ENCODE data around the gene STMND1.

Gene STMND1

DNA sequence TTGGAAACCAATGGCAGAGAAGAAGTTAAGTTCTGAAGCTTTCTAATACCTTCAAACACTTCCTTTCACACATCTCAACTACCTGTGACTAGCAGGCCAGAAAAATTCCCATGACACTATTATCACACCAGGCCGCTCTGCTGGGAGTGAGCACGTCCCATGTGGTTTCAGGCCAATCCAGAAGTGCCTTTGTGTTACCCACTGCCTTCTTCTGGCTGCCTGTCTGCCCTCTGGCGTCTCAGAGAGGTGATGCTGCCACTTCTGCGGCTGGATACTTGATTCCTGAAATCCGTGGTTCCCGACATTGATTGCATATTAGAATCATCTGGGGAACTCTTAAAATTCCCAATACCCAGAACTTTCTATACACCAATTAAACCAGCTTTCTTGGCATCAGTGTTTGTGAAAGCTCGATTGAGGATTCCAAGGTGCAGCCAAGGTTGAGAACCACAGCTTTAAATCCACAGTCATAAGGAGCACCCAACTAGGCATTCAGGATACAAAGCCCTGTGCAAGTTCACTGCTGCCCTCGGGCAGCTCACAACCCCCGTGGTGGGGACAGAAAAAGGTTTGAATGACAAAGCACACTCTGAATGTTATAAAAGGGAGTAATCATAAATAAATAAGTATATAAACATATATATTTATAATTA is 65.6 kb downstream of the STMND1 start:
- no peak for DNase-seq

DNA sequence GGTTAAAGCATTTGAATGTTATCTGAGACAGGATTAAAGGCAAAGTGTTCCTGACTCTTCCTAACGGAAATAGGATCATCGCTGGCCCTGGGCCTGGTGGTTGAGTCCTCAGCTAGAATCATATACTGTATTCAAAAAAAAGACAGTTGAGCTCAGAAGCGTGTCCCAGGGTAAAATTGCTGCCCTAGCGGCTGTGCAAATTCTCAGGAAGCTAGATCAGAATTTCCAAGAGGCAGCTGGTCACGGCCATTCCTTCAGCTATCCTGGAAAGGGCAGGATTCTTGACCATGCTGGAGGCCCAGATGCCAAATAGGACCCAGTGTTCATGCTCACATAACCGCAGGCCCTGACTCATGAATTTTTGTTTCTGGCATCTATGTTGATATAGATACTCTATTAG is 67.4 kb downstream of the STMND1 start:
- peak; percentile 68 for DNase-seq

DNA sequence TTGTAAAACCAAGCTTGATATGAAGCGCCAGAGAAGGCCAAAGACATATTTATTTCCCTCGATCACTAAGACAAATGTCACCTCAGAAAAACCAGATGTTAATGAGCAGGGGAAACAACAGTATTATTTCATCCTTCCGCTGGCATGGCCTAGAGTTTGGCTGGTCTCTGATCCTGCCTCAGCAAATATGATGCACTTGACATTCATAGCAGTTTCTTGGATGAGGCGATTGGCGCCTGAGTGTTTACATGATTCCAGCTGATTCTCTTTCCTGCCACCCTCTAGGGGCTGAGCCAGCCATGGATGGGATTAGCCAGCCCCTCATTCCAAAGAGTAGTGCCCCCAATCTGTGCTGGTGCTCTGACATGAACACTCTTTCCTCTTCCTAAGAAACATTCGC is 67.9 kb downstream of the STMND1 start:
- no peak for DNase-seq

DNA sequence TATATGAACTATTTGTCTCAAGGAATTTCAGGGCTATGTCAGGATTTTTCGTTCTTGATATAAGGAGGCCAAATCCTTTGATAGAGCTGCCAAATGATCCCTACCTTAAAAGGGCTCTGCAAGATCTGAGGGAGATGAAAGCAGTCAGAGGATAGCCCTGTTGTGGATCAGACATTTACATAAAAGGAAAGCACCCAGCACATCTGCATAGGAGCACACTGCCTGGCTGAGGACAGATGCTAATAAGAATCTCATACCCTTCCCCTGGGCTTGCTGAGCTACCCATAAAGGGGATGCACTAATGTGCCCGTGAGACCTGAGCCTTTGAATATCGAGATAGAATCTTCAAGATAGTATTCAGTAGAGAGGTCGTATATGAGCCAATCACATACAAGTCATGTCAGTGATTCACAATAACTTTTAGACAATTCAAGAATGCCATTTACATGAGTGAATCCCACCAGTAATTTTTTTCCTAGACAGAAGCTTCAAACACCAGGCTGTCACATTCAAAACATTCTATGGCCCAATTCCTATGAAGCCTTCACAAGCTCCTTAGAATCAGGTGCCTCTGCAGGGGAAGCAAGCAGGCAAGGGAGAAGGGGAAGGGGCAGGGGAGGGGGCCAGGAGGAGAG is 71.1 kb downstream of the STMND1 start:
- no peak for DNase-seq

DNA sequence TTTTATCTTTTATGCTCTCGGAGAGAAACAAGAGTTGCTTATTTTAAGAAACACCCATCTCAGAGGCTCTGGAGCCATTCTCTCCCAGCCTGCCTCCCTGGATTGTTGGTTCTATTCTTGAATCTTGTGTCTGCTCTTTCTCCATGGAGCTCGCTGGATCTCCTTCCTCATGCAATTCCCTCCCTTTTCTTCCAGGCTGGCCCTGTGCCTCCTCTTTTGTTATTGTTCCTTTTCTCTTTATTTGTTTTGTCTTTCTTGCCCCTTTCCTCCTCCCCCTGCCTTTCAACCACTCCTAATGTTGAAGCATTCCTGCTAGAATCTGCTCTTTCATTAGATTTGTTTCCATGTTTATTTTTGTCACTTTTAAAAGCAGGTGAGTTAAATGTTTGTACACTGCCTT is 76.5 kb downstream of the STMND1 start:
- DNase-seq: no peak

DNA sequence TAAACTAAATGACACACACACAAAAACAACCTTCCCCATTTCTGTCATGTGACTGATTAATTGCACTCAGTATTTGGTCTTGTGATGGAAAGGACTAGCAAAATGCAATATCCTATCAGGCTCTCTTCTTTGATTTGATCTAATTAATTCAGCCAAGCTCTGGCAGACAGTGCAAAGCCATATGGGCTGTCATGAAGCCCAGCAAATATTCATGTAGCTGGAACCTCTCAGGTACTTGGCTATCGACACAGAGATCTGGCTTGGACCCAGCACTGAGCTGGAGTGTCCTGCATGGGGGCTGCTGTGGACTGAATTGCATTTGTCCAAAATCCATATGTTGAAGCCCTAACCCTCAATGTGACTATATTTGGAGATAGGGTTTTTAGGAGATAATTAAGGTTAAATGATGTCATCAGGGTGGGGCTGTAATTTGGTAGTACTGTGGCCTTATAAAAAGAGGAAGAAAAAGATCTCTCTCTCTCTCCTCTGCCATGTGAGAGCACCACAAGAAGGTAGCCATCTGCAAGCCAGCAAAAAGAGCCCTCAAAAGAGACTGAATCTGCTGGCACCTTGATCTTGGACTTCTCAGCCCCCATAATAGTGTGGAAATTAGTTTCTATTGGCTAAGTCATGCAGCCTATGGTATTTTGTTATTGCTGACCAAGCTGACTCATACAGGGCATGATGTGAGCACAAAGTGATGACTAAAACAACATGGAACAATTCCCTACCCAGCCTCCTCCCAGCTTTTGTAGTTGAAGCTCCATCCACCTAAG is 77.1 kb downstream of the STMND1 start:
- DNase-seq: no peak

DNA sequence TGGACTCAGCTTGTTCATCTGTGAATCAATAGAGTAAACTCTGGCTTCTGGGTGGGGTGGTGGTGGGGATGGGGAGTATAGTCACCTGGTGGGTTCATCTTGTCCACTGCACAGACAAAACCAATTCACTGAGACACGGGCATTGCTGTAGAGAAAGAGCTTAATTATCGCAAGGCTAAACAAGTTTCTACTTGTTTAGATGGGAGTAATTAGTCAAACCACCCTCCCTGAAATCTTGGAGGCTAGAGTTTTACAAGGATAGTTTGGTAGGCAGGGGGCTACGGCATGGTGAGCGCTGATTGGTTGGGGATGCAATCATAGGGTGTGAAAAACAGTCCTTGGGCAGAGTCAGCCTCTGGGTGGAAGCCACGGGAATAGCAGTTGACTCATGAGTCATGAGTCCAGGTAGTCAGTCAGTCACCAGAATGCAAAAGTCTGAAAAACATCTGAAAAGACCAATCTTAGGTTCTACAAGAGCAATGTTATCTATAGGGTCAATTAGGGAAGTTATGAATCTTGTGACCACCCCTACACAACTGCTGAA is 77.8 kb downstream of the STMND1 start:
- DNase-seq: no peak
